GM04504 (cell line): ENCODE data around the gene CAPG.
"Not testable (repeated sequence)": the region's sequence is repeated elsewhere in the genome, so short reads cannot be mapped to it uniquely, and the experiment has no call there.

Source experiments
- DNase-seq: peaks from one replicate; pipeline ENCODE4 v3.0.0-alpha.2; 2012; ENCODE audit warnings: low read depth

Gene CAPG

DNA sequence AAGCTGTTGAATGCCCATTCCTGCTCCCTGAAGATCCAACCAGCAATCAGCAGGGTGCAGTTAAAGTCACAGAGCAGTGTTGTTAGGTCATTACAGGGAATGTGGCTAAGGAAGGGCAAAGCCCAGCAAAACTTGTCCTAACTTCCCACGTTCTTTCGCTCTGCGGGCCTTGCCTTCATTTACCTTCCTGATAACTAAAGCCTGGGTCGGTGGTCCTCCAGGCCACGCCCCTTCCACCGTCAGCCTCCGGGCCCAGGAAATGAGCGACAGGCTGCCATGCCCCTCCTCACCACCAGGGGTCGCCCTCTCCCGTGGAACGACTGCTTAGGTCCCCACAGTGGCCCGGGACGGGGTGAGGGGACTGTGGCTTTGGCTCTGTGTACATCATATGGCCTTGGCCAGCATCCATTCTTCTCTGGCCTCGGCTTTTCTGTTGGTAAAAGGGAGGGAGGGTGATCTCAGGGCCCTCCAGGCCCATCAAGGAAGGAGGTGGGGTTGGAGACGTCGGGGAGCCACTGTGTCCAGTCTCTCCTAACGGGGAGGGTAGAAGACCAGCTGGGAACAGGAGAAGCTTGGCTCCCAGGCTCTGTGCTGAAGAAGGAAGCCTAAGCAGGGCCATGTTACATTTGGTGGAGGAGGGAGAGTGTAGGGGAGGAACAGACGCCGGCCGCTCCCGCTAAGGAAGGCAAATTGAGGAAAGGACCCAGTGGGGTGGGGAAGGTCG is 10.5 kb upstream of the CAPG start:
- DNase-seq = no peak

DNA sequence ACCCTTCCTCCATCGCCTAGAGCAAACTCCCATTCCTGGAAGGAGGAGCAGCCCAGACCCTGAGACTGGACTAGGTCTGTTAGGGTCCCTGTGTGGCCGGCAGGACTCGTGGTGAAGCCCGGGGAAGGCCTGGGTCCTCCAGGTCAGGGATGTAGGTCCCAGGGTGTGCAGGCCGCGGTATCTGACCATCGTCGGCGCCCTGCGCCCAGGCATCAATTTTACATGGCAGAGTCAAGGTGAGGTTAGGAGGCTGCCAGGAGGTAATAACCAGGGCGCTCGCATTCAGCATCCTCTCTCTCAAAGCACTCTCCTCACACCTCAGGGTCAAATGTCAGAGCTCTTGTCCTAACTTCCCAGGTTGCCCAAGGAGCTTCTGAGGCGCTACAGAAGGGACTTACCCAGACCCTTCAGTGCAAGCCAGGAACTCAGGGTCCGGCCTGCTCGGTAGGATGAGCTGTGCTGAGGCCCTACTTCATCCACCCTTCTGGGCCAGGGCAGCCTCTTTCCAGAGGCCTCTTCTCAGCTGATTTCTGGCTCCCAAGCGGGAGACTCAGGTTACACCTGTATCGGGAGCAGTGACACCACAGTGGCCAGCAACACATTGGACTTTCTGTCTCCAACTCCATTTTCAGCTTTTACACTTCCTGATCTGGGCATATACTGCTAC is 9.0 kb upstream of the CAPG start:
- no peak for DNase-seq

GRCh38 chr2:85418132-85419008 is 8.2 kb upstream of the CAPG start, which contains the start of gene SH2D6:
Gene SH2D6 (plus strand): TSS chr2:85418714. CDS start chr2:85429466, 10,752 bp downstream.
- DNase-seq = peak; percentile 58

GRCh38 chr2:85415980-85416650 is 5.9 kb upstream of the CAPG start:
- DNase-seq = no peak

DNA sequence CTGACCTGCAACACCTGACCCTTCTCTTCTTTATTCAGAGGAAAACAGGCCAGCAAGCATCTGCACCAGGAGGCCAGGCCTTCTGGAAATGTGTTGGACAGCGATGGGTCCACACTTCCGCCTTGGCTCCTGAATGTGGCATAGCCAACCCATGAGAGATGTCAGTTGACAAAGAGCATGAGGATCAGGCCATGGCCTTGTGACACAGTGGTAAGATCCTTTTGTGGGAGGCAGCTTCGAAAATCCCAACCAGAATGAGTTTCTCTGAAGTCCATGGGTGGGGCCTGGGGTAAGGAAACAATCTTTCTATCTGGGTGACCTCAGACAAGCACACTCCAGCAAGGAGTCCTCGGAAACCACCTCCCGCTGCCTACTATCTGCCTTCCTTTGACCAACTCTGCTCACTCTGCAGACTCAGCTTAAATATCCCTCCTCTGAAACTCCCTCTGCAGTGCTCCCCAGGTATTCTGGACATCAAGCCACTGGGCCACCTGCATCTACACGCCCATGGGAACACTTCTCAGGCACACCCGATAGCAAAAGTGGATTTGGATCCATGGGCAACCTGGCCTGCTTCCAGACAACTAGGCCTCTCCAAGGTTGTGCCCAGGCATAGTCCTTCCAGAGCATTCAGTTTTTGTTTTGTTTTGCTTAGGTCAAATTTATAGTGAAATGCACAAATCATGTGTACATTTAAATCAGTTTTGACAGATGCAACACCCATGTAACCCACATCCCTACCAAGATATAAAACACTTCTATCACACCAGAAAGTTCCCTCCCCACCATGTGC is 4.8 kb upstream of the CAPG start:
- DNase-seq = no peak

DNA sequence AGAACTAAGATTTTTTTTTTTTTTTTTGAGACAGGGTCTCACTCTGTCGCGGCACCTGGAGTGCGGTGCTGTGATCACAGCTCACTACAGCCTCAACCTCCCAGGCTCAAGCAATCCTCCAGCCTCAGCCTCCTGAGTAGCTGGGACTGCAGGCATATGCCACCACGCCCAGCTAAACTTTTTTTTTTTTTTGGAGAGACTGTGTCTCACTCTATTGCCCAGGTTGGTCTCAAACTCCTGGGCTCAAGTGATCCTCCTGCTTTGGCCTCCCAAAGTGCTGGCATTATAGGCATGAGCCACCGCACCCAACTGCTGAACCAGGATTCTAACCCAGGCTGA is 4.2 kb upstream of the CAPG start:
- not testable (repeated sequence) for DNase-seq

DNA sequence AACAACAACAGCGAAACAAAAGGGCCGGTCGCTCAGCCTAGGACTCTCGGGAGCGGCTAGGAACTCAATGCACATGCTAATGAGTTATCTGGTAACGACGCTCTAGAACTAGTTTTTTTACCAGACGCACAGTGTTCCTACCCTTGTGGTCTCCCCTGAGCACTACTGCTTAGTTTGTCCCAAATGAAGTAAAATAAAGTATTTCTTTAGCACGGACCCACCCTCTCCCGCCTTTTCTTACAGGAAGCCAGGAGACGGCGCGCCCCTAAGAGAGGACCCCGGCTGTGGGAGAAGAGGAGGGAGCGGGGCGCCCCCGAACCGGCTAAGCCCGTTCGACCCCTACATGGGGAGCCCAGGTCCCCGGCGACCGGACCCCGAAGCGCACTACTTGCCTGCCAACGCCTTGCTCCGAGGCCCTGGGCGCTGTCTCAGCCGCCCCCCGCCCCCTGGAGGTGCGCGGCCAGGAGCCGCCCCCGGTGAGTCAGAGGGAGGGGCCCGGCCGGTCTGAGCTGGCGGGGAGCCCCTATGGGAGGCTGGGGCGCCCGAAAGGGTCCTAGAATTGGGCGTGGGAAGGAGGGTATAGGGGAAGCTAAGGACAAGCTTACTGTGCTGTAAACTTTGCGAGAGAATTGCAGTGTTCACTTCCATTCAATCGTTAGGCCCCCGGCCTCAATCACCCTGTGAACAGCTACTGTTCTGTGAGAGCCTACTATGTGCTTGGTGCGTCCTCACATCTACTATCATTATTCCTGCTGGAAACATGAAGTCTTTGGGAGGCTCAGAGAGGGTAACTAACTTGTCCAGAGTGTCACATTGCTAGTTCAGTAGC is 3.6 kb upstream of the CAPG start:
- DNase-seq = no peak

GRCh38 chr2:85411405-85411748 is 1.2 kb upstream of the CAPG start:
- no peak for DNase-seq

- DNase-seq = no peak
These were observed 628 bp upstream of the CAPG start for GRCh38 chr2:85410584-85411404.

DNA sequence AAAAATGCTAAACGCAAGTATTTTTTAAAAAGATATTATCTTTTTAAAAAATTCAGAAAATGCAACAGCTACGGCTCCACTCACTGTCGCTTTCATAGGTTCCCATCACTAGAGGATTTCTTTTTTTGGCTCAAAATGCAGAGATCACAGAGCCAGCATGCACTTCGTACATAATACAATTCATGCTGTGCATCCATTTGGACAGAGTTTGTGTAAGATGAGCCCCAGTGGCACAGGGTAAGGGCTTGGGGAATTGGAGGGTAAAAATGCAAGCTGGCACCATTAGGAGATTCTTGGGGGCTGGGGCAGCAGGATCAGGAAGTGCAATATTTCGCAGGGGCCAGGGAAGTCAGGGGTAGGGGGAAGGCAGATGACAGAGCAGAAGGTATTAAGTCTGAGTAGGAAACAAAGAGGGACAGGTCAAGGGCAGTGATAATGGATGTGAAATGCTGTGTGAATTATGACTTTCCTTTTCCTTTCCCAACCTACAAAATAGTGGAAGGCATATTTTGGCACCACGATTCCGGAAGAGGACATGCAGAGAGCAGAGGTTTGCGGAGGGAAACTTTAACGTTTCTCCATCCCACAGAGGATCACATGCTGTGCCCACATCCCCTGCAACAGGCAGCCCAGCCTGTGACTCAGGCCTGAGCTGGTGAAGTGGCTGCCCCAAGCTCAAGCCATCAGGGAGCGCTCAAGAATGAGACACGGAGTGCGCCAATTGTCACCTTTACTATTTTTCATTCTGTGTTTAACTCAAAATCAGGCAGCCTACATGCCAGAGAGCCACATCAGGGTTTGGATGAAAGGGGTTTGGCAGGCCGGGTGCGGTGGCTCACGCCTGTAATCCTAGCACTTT is 4.7 kb downstream of the CAPG start:
- no peak for DNase-seq

DNA sequence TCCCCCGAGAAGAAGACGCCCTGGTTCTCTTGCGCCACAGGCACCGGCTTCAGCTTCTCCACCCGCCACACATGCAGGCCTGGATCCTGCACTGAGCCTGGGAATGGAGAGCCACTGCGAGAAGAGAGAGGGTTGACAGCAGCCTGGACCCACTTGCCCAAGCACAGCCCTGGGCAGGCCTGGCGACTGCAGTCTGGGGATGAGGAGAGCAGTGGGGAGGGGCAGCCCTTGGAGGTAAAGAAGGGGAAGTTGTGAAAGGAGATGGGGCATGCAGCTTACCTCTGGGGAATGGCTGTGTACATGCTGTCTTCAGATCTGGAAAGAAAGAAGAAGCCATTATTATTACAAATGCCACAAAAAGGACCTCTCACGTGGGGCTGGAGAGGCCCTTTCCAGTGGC is 8.3 kb downstream of the CAPG start:
- no peak for DNase-seq

- DNase-seq = no peak
These were observed 8.7 kb downstream of the CAPG start for GRCh38 chr2:85401464-85401805.

- no peak for DNase-seq
These were observed 9.4 kb downstream of the CAPG start for GRCh38 chr2:85400541-85401463.

DNA sequence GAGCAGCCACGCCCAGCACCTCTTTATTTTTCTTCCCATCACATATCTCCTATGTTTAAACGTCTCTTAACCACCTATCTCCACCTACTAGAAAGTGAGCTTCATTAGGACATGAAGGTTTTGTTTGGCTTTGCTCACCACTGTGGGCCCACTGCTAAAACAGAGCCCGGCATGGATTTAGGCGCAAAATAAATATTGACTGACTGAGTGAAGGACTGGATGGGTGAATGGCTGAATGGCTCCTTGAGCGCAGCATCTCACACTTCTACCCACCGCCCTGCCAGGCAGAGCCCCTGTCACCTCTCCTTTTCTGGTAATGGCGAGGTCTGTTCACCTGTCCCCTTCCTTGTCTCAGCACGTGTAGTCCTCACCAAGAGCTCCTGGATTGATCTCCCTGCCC is 10.1 kb downstream of the CAPG start:
- DNase-seq = no peak

- DNase-seq = no peak
These were observed 11.0 kb downstream of the CAPG start for GRCh38 chr2:85399183-85399455.

GRCh38 chr2:85398426-85399182 is 11.6 kb downstream of the CAPG start:
- no peak for DNase-seq

GRCh38 chr2:85397925-85398331 is 12.2 kb downstream of the CAPG start:
- DNase-seq = no peak
